Endometrial microvascular endothelial cells (primary cell): ENCODE data around the gene PITX1. TPM values are rescaled to one million over a fixed set of nuclear protein-coding genes. Genes with fewer than 3 reads are reported as not detected.

ENCODE experiments used
- in situ Hi-C: cut with HindIII; loops from 2 replicates; pipeline ENCODE4 v1.10.0; 2017; ENCODE audit warnings: low sequenced_read_pairs, low pct_unique_long_range_greater_than_20kb; ENCODE audit errors: inconsistent ontology term
- total RNA-seq: library from RNA; depleted of rRNA; stranded (reverse); fragments of >200 nt; gene quantifications from one replicate; pipeline ENCODE4 v1.2.3, GENCODE V29; 2015; ENCODE audit errors: inconsistent ontology term

The PITX1 gene
- total RNA-seq, 1 donor from 2014 or later: not detected

DNA sequence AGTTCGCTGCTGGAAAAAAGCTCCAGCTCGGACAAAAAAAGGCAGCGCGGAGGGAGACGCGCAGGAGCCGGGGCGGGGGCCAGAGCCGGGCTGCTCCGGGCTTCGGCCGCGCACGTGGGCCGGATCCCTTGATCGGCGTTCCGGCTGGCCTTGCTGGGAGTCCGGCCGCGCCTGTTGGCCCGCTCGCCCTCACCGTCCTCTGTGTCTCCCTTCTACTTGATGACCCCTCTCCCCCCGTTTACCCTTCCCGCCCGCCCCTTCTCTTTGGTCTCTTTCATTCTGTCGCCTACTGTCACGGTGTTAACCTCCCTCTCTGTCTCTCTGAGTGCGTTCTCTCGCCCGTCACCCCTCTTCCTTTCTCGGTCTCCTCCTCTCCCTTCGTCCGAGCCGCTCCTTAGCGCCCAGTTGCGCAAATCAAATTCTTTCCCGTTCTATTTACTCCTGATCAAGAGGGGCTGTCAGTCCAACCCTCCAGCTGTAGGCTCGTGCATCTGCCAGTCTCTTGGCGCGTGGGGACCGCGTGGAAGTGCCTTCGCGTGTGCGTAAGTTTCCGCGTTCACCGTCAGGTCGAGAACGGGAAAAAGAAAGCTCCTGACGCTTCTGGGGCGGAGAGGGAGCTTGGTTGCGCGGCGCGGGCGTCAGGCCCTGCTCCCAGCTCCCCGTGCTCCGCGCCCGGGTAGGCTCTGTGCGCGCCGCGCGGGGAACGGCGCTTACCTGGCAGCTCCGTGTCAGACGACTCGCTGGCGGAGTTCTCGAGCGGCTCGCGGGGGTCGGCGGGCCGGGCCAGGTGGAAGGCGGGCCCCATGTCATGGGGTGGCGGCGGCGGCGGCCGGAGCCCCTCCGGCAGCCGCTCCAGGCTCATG is 798 bp downstream of the PITX1 start:
- in situ Hi-C loops: no loop called here

DNA sequence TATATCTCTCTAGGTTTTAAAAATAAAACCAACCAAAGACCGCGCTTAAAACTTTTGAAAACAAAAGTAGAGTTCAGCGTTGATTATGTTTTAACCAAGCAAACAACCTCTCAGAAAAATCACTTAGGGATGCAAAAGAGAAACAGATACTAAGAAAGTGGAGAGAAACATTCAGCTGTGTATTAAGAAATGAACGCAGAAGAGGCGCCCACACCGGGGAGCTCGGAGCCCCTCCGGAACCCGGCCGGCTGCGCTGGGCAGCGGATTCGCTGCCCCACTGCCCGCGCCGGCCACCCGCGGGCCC is 1.4 kb downstream of the PITX1 start:
- in situ Hi-C loops: no loop called here

- in situ Hi-C loops: no loop called here
Measured at GRCh38 chr5:135031813-135032694, 2.0 kb downstream of the PITX1 start.

DNA sequence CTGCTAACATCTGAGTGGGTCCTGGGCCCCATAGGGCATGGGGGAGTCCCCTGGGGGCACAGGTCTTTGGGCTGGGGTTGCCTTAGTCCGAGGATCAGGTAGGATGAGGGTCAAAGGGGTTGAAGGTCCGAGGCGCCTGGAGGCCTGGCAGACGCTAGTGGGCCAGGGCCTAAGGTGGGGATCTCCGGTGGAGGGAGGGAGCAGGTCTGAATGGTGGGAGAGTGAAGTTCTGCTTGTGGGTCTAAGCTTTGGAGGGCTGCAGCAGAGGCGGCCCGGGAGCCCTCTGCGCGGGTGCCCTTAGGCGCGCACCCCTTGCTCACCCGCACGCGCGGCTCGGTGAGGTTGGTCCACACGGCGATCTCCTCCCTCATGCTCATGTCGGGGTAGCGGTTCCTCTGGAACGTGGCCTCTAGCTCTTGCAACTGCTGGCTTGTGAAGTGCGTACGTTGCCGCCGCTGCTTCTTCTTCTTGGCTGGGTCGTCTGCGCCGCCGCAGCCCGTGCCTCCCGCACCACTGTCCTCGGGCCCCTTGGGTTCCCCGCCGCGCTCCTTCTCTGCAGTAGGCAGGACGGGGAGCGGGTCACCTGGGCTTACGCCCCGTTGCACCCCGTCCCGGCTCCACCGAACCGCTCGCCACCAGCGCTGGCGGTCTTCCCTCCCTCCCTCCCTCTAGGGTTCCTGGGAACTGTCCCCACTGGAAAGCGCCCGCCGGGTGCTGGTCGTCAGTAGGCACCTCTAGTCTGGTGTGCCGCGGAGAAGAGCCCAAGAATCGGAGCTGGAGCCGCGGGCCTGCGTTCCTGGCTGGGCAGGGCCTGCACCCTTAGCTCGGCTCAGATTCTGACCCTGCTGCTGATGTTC is 2.8 kb downstream of the PITX1 start:
- in situ Hi-C loops: no loop called here

GRCh38 chr5:135030123-135030955 is 3.7 kb downstream of the PITX1 start:
- in situ Hi-C loops: no loop called here

DNA sequence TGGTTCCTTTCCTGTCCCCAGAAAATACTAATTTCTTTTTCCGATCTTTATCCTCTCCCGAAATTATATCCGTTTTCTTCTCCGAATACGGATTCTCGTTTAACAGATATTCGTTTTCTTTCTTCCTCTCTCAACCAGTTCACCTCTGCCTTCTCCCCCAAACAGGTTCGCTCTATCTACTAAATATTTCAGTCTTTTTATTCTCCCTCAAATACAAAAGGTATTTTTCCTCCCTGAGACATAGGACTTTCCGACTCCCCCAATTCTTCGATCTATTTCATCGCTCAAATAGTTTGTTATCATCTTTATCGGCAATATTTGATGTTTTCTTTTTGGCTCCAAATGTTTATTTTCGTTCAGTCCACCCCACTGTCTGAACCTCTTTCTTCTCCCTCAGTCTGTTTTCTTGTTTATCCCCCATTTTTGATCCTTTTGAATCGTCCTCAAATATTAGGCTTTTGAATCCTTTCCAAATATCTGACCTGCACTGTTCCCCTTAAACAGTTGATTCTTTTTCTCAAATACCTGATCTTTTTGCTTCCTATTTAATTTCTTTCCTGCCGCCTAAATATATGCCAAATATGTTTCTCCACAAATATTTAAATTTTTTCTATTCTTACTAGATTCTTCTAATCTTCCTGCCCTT is 4.4 kb downstream of the PITX1 start:
- in situ Hi-C loops: no loop called here

DNA sequence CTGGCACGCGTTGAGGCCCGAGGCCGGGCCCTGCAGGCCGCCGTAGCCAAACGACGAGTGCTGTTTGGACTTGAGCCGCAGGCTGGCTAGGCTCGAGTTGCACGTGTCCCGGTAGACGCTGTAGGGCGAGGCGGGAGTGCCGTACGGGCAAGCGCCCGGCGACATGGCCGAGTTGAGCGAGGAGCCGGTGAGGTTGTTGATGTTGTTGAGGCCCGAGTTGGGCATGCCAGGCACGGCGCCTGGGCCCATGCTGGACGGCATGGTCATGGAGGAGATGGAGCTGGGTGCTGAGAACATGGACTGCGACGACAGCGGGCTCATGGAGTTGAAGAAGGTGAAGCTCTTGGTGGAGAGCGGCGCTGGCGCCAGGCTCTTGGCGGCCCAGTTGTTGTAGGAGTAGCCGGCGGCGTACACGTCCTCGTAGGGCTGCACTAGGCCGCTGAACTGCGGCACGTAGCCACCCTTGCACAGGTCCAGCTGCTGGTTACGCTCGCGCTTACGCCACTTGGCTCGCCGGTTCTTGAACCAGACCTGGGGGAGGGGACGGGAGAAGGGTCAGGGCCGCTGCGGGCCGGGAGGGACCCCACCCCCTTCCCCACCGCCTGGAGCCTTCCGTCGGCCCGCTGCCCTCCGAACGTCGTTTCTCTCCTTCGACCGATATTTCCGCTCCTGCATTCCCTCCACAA is 5.1 kb downstream of the PITX1 start:
- in situ Hi-C loops: no loop called here

DNA sequence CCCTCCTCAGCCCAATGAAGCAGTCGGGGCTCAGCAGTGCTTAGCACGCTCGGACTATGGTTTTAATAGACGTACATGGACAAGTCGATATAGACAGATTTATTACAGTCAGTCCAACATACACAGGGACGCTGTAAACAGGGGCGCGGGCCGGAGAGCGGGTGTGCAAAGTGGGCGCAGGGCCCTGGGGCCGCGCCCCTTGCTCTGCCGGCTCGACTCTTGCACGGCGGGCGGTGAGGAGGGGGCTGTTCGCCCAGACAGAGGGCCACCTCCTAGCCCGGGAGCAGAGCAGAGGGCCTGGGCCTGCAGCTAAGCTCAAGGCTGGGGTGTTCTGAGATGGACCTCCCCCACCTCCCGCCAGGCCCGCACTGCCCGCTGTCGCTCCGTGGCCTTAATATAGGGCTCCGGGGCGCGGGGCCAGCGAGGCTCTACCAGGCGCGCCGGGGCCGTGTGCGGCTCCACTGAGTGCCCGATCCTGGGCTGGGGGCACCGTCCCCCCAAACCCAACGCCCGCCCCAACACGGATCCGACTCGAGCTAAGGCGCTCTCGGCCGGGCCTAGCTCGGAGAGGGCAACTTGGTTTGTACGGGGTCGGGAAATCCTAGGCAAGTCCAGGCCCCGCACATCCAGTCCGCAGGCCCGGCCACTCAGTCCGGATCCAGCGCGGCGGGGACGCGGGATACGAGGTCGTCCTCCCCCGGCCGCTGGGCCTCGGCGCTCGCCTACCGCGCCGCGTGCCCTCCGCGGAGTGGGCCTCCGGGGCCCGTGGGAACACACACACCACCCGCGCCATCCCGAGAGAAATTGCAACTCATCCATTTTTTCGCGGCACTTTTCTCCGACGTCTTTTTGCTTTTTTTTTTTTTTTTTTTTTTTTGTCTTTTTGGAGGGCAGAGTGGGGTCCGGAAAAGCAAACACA is 6.1 kb downstream of the PITX1 start:
- in situ Hi-C loops: no loop called here

DNA sequence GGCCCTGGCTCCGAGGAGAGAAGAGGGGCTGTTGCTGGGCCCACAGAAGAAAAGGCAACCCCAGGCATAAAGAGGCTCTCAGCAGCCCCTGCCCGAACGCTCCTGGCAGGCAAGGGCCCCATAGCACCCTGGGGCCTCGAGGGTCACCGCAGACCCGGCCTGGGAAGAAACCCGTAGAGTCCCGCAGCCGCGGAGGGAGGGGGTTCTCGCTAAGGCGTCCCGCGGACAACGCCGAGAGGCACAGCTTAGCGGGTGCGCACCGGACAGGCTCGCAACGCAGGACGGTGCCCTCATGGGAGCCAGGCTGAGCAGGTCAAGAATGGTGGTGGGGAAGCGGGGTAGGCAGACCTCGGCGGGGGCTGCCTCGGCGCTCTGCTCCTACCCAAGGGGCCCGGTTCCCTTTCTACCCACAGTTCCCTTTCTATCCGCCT is 6.7 kb downstream of the PITX1 start:
- in situ Hi-C loops: no loop called here

- in situ Hi-C loops: no loop called here
Measured at GRCh38 chr5:135026645-135027265, 7.3 kb downstream of the PITX1 start.

DNA sequence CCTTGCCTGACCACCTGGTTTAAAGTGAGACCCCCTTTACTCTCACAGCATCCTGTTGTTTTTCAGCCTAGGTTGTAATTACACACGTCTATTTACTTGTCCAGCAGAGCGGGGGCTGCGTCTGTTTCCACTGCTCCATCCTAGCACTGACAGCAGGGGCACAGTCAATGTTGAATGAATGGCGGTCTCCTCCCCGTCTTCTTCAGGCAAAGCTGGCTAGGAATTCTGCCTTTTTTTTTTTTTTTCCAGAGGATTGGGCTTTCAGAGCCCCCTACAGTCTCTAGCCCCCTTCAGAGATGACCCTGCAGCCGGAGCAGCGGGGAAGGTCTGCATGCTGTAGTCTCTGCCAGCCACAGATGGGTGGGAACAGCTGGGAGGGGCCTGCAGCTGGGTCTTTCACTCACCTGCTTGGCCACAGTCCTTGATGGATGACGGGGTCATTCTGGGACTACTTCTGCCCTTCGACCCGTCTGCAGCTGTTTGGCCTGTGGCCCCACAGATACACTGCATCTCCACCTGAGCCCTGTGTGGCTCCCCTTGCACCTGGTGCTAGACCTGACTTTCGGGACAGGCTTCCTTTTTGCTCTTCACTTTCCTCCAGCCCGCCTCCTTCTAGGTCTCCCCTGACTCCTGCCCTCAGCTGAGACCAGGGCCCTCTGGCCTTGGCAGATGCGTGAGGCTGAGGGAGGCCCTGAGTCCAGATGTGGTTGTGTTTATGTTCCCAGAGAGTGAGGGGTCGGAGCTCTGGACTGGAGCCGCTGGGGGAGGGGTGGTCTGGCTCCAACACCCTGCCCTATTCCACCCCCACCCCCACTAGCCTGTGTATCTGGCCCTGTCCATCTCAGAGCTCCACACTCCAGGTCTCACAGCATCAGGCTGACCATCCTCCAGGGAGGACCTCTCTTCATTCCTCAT is 8.0 kb downstream of the PITX1 start:
- in situ Hi-C loops: no loop called here

- in situ Hi-C loops: no loop called here
Measured at GRCh38 chr5:135024956-135025729, 8.9 kb downstream of the PITX1 start.

DNA sequence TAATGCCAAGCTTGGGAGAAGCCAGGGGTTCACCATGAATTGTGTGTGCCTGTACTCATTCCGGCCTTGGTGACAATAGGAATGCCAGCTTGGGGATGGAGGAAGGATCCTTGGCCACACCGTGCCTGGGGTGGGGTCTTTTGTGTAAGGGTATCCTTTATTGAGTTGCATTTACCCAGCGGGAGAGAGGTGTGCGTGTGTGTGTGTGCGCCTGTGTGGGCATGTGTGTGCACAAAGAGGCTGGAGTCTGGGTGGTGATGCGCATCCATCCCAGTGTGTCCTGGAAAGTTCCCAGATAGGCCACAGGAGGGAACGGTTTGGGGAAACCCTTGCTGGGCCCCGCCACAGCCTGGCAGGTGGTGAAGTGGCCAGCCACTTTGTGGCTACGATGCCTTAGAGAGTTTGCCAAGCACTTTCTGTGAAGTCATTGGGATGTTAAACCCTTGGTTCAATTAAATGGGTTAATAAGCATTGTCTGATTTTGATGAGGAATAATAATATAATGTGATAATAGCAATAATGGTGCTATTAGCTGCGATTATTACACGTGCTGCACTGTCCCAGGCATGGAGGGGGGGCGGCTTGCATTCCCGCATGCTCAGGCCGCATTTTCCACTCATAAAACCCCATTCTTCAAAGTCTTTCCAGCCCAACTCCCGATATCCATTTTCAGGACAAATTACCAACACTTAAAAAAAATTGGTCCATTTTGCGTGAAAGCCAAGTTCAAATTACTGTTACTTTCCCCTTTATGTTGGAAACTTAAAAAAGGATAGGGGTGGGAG is 13.7 kb downstream of the PITX1 start:
- in situ Hi-C loops: no loop called here

DNA sequence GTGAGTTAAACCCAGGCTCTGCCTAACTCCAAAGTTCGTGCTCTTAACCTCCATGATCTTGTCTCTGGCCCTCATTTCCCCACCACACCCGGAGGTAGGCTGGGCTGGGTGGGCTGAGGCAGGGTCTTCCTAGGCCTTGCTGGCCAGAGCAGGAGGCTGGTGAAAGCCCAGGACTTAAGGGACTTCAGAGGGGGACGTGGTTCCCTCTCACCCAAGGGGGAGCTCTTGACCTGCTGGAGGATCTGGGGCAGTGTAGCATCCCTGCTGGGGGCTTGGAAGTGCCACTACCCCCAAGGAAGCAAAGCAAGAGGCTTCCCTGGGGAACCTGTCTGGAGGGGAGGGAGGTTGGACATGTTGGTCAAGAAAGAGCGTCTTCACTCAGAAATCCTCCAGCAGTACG is 14.7 kb downstream of the PITX1 start:
- in situ Hi-C loops: no loop called here
